T-helper 9 cell (primary cell): ENCODE measurements around the gene FAM3B.

ENCODE experiments used
- DNase-seq: peaks from one replicate; pipeline ENCODE4 v3.0.0-alpha.2; 2020

Gene FAM3B

DNA sequence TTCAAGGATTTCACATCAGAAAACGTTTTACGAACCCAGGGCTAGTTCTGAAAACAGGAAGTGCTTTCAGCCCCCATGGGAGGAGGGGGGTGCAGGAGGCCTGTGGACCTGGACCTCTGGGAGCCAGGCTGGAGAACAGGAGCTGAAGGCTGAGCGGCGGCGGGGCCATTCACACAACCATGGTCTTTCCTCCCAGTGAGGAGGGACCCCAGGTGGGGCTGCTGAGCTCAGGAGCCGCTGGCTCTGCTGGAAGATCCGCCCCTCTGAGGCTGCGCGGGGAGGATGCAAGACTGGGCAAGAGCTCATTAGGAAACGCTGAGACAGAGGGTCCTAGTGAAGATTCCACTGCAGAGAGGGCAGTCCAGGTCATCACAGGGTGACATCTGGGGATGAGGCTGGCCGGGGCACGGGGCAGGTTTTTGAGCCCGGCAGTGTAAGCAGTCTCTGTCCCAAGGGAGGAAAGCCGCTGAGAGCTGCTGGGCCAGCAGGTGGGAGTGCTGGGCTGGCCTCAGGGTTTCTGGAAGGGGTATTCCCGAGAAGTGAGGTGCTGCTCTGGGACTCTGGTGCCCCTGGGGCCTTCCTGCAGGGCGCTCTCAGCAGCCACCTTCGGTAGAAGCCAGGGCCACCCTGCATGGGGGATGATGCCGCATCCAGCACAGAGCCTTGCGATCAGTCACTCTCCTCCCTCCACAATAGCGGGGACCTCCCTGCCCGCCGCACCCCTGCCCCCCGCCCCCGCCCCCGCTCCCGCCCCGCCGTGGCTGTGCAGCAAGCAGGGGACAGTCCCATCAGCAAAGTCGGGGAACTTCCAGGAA is 52.7 kb downstream of the FAM3B start:
- peak; percentile 27 for DNase-seq

DNA sequence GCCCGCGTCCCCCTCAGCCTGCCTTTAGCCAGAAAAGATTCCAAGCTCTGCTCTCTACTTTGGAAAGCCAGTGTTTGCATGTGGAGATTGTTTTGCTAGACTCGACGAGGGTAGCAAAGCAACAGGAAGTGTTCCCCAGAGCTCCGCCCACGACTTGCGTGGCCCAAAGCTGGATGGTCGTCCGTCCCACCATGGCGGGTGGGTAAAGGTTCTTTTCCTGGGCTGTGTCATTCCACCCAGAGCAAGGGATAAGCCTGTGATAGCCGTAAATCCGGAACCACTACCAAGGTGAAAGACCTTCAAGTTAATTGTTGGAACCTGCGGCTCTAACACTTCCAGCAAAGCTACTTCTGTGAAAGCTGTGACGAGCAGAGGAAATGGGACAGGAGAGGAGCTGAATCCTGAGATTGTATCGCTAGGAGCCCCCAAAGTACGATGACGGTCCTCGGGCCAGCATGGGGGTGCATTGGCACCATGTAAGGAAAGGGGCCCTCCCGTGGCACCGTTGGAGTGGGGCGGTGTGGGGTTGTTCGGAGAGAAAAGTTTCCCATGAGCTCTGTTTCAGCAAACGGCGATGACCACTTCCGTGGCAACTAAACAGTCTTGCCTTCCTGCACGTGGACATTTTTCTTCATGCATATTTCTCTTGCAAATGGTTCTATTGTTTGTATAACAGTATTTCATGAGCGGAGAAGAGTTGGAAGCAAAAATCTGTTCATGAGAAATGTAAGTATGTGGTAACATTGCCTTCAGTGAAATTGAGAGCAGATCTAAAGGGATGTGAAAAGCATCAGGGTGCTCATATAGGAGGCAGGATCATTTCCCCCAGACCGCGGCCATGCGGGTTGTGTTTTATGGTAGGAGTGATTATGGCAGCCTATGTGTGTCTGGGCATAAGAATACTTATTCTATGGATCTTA is 53.6 kb downstream of the FAM3B start:
- DNase-seq = peak; percentile 21

DNA sequence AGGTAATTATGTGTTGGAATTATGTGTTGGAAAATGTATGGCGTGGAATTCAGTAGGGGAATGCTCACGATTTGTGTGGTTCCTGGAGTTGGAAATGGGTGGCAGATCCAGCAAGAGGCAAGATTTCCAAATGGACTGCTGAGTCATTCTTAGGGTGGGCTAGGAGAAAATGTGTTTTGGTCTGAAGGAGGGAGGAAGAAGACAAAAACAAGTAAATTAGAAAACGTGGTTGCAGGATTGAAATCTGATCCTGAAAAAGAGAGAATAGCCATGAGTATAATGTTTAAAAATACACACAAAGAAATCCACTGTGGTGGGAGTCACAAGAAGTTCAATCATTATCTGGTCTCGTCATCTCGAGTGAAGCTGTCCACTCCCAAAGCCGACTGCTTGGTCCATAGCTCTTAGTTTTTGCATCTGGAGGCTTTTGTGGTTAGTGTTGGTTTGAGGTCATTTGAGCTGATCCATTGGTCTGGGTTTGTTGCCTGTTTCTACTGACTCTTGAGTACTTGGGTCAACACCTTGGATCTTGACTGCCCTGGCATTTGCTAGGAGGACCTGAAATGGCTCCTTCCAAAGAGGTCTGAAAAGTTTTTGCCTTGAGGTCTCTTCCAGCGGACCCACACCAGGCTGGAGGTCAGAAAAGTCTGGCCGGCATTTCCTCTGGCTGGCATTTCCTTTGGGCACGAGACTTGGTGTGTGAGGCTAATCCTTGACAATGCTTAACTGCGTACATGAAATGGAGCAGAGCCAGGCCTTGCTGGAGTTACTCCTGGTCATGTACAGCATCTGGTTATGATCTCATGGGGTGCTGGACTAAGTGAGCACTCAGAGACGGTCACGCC is 54.5 kb downstream of the FAM3B start:
- no peak for DNase-seq

- DNase-seq = no peak
These were observed 55.1 kb downstream of the FAM3B start for GRCh38 chr21:41371685-41372030.

DNA sequence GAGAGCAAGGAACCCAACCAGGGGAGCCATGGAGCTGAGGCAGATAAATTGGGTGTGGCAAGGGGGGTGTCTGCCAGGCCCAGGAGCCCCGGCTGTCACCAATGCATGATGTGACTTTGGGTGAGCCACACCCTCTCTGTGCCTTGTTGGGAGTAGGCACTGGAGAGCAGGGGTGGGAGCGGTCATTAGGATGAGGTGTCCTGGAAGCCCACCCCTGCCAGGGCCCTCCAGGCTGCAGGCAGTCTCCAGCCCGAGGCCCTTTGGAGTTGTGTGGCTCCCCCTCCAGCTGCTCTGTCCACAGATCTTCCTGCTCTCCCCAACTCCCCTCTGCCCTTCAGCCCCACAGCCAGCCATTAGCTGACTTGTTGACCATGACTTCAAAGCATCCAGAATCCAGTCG is 56.7 kb downstream of the FAM3B start:
- DNase-seq = no peak

GRCh38 chr21:41373763-41374162 is 57.2 kb downstream of the FAM3B start:
- DNase-seq = no peak

DNA sequence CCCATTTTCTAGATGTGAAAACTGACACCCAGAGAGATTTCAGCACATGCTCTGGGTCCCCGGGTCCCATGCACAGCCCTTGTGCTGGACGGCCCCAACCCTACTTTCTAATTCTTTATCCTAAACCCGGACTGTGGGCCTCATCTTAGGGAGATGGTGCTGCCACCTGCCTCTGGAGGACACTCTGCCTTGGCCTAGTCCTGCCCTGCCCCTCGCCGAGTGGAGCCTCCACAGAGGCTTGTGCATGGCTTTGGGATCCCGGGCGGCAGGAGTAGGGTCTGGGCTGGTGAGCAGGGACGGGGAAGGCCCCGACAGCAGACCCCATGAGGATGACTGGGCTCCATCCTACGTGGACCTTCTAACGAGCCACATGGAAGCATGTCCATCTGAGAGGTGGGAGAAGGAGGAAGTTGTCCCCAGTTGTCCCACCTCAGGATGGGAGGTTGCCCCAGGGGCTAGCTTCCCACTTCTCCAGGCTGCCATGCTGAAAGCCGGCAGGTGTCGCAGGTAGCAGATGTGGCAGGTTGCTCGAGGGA is 57.6 kb downstream of the FAM3B start:
- no peak for DNase-seq

DNA sequence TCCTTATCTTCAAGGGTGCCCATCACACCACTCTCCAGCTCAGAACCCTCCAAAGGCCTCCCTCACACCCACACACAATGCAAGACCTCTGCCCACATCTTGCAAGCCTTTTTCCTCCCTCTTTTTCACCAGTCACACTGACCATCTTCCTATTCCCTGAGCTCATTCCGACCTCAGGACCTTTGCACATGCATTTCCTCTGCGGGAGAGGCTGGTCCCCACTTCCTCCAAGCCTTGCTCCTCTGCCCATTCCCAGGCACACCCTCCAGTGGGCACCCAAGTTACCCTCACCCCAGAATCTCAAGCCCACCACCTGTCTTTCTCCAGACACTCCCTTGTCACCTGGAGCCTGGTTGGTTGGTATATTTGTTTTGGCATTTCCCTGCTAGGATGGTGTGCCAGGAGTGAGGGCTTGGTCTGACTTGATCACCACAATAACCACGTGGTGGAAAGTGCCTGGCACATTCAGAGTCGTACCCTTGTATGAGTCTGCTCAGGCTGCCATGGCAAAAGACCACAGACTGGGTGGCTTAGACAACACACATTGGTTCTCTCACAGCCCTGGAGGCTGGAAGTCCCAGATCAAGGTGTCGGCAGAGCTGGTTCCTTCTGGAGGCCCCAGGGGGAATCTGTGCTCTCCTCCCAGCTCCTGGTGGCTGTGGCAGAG is 58.4 kb downstream of the FAM3B start:
- DNase-seq = no peak

- DNase-seq = no peak
These were observed 59.3 kb downstream of the FAM3B start for GRCh38 chr21:41375875-41376274.

GRCh38 chr21:41377715-41378114 is 61.1 kb downstream of the FAM3B start:
- no peak for DNase-seq

DNA sequence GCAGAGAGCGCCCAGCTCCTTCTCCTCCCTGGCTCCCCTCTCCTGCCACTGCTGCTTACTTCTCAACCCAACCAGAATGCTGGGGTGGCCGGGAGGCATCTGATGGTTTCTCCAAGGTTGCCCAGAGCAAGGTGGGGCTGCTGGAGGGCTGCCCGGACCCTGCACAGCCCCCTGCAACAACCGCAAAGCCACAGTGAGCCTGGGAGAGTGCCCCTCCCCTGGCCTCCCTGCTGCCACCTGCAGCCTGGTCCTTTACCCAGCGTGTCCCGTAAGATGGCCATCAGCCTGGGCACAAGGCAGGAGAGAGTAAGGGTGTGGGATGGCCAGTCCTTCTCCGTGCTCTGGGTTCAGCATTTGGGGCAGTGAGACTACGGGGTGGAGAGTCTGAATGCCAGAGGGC is 62.2 kb downstream of the FAM3B start:
- DNase-seq = no peak

GRCh38 chr21:41379901-41380300 is 63.3 kb downstream of the FAM3B start:
- no peak for DNase-seq

GRCh38 chr21:41381731-41382130 is 65.1 kb downstream of the FAM3B start:
- DNase-seq = no peak

DNA sequence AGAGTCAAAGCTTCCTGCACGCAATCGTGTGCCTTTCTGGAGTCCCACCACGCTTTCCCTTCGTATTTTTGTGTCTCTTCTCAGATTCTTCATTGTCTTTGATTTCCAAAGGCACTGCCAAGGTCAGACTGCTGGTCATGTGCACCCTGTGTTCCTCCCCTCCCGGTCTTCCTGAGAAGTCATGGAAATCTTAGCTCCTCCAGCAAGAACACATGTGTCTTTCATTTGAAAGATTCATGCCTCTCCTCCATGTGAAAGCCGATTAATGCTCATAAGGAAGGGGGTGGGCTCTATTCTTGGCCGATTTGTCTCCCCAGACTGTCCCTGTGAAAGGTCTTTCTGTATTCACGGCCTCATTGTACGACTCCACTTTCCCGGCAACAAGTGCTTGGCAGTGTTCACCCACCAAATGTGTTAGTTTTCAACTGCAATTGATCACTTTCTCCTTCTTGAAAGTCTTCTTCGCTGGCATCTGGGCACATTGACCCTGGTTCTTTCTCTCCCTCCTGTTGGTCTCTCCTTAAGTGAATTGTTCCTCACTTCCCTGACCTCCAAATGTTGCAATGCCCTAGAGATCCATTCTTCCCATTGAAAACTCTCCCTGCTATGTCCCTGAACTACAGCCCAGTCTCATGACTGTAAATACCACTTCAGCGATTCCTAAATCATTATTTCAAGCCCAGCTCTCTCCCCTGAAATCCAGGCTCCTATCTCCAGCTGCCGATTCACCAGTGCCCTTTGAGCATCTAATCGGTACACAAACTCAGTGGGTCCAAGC is 70.6 kb downstream of the FAM3B start:
- no peak for DNase-seq

GRCh38 chr21:41387824-41388223 is 71.2 kb downstream of the FAM3B start:
- DNase-seq = no peak

DNA sequence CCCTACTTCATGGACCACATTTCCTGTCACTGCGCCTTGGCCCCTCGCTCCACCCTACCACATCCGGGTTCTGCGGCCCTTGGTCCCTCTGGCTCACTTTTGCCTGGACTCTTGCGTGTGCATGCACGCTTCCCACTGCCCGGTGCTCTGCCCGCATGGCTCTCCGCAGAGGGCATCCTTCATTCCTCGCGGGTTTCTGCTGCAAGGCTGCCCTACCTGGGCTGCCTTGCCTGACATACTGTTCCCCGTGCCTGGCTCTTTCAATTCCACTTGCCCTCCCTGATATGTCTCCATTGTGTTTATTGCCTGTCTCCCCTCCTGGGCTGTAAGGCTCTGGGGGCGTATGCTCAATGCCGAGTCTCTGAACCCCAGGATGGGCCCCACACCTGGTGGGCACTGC is 71.7 kb downstream of the FAM3B start:
- no peak for DNase-seq

DNA sequence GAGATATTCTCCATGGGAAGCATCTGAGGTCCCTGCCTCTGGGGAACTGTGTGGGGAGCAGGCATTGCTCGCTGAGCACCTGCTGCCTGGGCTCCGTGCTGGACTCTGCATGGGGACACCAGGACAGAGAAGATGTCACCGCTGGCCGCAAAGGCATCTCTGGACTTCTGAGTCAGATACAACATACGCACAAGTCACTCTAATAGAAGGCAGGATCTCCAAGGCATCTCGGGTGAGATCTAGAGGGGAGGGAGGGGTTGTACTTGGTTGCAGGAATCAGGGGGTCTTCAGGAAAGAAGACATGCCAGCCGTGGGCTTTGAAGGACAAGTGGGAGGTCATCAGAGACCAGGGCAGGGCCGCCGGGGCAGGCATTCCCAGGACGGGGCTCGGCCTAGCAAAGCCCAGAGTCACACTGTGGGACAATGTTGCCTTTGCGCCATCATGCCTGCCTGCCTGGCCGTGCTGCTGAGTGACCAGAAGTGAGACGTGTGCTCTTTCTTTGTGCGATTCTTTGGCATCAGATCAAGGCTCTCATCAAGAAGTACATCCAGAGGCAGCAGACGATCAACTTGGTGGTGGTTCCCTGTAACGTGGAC is 73.5 kb downstream of the FAM3B start:
- no peak for DNase-seq

GRCh38 chr21:41393876-41394465 is 77.4 kb downstream of the FAM3B start:
- no peak for DNase-seq

DNA sequence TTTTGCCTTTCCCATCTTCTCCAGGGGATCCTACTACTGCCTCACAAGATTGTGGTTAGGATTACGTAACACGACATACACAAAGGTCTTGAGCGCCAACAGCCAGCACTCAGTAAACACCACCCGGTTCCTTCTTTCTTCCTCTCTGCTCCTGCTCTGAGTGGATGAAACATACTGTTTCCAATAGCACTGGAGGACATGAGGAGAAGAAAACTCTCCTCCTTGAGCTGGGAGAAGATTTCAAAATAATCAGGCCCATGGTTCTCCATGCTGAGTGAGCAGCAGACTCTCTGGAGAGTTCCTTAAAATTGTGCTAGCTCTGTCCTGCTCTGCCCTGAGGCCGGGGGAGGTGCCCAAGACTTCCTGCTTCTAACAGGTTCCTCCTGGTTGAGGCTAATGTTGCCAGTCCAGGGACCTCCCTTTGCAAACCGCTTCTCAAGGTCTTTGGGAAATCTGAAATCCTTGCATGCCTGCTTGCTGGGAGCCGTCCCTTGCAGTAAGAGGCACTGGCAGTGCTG is 80.0 kb downstream of the FAM3B start:
- DNase-seq = no peak

DNA sequence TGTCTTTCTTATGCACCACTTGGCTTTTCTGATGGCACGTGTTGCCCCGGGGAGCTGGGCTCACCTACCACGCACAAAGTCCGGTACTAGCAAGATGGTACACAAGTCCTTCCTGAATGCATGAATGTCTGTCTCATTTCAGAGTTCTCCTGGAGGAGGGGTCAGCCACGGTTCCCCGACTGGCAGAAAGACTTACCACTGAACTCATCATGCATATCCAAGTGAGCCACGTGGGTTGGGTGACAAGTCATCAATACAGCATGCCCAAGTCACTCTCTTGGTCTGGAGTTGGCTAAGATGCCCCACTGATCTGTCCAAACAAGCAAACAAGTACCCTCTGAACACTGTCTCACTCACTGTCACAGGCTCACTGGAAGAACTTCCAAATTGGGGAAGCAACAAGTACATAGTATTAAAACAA is 80.9 kb downstream of the FAM3B start:
- no peak for DNase-seq
